Stimulated activated CD8-positive, alpha-beta memory T cell treated with anti-CD3 and anti-CD28 coated beads, Interleukin-4, amount 100 ng/mL, for 4 hours (primary cell): ENCODE measurements around the gene MSN.

Source experiments
- DNase-seq, 2 donors: peaks; one replicate each; pipeline ENCODE4 v3.0.0-alpha.2; 2020; ENCODE audit warnings: low read depth in 2 of 2, low spot score in 1 of 2

The MSN gene

DNA sequence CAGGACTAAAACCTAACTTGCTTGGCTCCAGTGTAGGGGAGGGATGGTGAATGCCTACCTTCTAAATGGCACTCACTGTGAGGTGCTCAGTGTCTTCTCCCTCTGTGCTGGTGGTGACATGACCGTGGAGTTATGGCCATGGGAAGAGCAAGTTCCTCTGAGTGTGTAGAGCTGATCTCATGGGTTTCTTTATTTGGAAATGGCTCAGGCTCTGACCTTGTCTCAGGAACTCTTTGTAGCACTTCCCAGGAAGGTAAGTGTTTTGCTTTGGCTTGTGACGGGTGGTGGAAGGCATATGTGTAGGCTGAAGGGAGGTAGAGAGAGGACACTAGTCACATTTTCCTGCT lies 6.4 kb downstream of the MSN start:
- DNase-seq, result no peak

- no peak for DNase-seq
These were observed 6.9 kb downstream of the MSN start for GRCh38 chrX:65674204-65674893.

DNA sequence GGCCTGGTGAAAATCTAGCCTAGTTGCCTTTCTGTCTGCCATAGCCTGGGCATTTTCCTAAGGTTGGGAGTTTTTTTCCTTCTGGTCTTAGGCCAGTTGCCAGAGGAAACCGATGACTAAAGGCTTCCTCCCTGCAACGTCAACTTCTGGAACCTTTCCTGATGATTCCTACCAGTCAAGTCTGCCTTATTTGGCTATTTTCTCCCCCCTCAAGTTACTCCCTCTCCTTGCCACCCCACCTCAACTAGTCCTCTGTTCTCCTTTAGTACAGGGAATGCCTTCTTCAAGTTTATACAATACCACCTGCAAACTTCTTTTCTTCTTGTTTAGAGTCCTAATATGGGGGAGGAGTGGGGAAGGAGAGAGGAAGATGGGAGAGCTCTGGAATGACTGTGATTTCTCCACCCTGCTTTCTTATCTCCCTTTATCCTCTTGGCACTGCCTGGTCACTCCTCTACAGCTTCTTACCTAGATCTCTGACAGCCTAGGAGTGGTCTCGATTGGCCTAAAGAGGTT lies 10.6 kb downstream of the MSN start:
- DNase-seq, result no peak

- no peak for DNase-seq
These were observed 11.7 kb downstream of the MSN start for GRCh38 chrX:65679071-65679540.

GRCh38 chrX:65681810-65682209 lies 14.4 kb downstream of the MSN start:
- no peak for DNase-seq

DNA sequence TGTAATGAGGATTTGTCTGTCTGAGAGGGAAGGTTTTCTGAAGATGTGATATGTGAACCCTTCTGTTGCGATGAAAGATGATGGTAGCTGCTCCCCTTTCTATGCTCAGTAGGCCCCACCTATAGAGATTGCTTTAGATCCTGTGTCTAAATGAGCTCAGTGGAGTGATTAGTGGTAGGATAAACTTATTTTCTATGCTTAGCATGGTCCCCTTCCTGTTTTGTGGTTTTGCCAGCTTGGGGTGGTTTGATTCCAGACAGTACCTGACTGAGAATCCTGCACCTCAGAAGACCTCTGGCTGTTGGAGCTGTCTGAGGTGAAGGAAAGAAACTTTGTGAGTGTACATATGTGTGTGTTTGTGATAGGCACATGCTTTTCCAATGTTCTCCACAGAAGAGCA lies 17.7 kb downstream of the MSN start:
- DNase-seq, result no peak

- no peak for DNase-seq
These were observed 18.8 kb downstream of the MSN start for GRCh38 chrX:65686236-65686635.

DNA sequence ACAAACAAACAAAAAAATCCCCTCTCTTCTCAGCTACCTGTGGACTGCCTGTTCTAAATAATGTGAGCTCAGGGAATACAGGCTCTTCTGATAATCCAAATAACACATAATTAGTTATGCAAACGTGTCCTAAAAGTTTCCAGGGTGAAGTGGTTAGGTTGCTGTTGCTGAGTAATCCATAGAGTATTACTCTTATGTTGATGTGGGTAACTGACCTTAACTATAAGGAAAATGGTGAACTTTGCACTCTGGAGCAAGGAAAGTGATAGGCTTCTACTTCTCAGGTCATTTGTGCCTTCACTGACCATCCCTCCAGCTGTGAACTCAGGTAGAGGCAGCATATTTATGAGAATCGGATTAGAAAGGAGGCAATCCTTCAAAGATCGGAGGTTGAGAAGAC lies 19.9 kb downstream of the MSN start:
- DNase-seq, result no peak

DNA sequence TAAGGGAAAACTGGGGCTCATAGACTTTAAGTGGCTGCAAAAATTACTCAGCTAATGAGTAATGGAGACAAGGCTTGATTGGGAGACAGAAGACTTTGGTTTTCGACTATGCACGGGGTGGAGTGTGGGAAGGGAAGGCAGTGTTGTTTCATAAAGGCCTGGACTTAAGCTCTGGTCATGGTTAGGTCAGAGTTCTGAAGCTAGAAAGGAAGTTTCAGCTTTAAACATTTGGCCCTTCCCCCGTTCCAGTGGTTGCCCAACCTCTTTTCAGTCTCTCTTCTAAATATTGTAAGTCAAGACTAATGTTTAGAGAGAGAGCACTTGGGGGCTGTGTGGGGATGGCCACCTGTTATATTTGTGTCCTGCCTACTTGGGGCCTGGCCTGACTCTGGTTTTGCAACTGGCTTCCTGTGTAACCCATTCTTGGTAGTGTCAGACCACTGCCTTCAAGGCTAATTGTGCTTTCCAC lies 21.0 kb downstream of the MSN start:
- no peak for DNase-seq

- DNase-seq, result no peak
These were observed 21.9 kb downstream of the MSN start for GRCh38 chrX:65689377-65689776.

GRCh38 chrX:65690057-65690855 lies 22.8 kb downstream of the MSN start:
- no peak for DNase-seq

DNA sequence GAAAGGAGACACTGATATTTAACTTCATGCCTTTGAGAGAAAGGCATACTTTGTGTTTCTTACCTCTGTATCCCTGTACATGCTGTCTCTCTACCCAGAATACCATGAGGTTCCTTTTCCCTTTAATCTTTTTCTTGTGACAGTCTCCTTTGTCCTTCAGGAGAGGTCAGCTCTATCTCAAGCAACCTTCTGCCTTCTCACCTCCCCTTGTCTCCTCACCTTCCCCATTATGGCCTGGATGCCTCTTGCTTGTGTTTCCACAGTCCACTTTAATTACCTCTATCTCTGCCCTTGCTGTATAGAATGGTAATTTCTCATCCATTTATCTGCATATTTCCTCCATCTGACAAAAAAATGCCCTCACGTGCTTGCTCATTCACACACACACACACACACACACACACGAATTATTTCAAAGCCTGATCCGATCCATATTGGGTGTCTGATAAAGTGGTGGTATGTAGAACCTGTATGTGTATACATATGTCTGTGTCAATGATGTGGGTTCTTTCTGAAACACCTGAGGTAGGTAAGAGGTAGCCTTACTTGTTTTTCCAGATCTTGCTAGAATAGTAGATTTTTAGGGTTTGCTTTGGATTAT lies 28.5 kb downstream of the MSN start:
- no peak for DNase-seq

DNA sequence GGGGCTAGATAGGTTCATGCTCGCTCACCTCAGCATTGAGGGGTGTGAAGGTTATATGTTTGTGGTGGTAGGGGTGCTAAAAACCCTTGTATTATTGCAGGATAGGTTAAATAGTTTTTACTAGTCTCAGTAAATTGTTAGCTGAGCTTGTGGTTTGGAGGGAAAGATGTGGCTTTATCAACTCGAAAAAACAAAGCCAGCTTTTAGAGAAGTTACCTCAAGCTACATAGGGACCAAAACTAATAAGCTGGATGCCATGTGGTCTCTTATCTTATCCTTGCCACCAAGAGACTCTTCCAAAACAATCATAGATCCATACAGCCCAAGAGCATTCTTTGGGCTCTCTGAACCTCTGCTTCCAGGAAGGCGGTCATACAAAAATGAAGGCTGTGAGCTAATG lies 29.2 kb downstream of the MSN start:
- no peak for DNase-seq

DNA sequence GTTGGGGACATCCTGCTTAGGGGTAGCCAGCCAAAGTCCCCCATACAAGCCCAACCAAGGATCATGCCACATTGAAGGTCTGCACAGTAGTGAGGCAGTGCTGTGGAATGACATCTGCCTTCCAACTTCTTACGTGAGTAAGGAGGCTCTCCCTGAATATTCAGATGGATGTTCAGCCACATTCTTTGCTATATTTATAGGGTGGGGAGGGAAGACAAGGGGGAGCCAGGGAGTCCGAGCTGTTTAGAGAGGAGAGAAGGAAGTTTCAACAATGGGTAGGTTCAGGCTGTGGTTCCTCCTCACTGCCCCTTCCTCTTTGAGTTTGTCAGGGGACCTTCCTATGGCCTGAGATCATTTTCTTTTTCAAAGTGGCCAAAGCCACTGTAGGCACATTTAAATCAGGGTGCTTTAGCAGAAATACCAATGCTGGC lies 29.8 kb downstream of the MSN start:
- DNase-seq, result no peak

DNA sequence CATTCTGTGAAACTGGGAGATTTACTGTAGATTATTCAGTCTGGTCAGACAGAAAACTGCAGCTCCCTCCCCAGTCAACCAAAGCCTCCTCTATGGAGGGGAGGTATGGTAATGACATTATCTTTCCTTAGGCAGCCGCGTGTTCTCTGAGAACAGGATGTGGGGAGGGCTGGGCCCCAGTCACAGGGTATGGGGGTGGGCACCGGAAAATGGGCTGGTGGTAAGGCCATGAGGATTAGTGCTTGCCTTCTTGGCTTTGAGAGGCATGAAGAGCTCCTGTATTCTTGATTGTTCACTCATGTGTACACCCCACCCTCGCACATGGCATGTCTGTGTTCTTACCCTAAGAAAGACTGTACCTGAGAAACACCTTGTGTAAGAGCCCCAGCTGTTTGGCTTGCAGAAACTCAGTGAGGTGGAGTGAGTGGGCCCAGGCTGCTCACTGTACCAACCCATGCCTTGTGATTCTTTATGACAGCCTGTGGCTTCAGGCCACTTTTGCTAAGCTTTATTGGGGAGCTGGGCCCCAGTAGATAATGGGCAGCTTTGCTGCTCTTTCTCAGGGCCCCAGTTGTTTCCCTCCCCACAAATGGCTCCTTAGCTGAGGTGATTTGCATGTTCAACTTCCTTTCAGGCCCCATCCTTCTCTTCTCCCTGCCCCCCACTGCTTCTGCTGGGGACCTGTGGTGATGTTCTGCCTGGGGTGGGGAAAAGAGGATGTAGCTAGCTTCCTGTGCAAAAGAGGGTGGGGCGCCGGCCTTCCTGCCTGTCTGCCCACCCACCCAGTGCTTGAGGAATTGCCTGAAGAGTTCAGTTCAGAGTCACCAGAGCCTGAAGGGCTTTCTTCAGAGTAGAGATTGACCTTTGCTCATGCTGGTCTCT lies 30.7 kb downstream of the MSN start:
- DNase-seq, result peak; percentile 42 to 69

GRCh38 chrX:65702956-65703355 lies 35.5 kb downstream of the MSN start:
- DNase-seq, result no peak

DNA sequence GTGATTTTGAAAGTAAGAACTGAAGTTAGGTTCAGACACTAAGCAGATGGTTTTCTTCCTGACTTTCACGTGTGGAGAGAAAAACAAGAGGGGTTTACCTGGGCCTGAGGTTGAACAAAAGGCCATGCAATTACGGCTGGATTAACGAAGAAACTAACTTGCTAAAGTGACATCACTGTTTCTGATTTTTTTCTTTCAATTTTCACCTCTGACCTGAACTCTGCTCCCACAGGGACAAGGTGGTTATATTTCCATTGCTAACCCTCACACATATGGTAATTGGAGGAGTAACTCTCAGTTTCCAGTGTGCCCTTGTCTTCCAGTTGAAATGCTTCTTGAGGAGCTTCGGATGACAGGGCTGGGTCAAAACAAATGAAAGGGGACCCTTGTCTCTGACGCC lies 38.0 kb downstream of the MSN start:
- no peak for DNase-seq

DNA sequence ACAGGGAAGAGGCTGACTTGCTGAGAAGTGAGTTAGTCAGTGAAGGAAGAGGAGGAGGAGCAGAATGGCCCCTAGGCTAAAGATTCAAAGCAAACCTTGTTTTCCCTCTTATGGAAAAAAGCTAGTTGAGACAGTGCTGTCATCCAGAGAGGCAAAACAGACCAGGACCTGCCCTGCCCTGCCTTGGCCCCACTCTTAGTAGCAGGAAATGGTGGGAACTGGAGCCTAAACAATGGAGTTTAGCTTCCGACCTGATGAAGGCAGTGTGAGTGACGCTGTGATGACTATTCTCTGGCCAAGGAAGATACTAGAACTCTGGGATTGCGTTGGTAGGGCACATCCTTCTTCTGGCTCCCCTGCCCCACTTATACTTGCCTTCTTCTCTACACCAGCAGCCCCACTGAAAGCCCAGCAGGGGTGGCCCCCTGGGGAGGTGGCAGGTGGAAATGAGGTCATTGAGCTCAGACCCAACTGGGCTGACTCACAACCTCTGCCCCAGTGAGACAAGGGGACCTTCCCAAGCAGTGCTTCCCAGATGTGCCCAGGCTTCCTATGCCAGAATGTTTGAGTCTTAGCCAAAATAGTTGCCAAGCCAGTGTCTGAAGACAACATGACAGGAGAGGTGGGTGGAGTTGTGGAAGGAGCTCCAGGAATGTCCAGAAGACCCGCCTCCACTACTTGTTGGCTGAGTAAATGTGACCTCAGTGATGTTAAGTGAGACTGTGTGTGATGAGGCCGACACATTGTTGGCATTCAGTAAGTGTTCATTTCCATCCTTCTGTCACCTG lies 38.8 kb downstream of the MSN start:
- DNase-seq, result no peak

- DNase-seq, result no peak
These were observed 39.7 kb downstream of the MSN start for GRCh38 chrX:65707151-65707550.
